ENCODE measurements around the gene SEMA5B.

The SEMA5B gene

GRCh38 chr3:123058505-123058904 lies 30.9 kb upstream of the SEMA5B start:
- no peak for DNase-seq (ENCODE audit: low read depth)

GRCh38 chr3:123055352-123055751 lies 27.8 kb upstream of the SEMA5B start:
- no peak for DNase-seq (ENCODE audit: low read depth)

GRCh38 chr3:123054931-123055330 lies 27.4 kb upstream of the SEMA5B start:
- DNase-seq (ENCODE audit: low read depth), result no peak

- DNase-seq (ENCODE audit: low read depth), result no peak
These were observed 26.7 kb upstream of the SEMA5B start for GRCh38 chr3:123054109-123054778.

GRCh38 chr3:123053107-123053506 lies 25.5 kb upstream of the SEMA5B start:
- no peak for DNase-seq (ENCODE audit: low read depth)

GRCh38 chr3:123050666-123051065 lies 23.1 kb upstream of the SEMA5B start:
- no peak for DNase-seq (ENCODE audit: low read depth)

- no peak for DNase-seq (ENCODE audit: low read depth)
These were observed 21.1 kb upstream of the SEMA5B start for GRCh38 chr3:123048480-123049237.

GRCh38 chr3:123047062-123047319 lies 19.4 kb upstream of the SEMA5B start:
- no peak for DNase-seq (ENCODE audit: low read depth)

- DNase-seq (ENCODE audit: low read depth), result no peak
These were observed 18.9 kb upstream of the SEMA5B start for GRCh38 chr3:123046262-123047061.

- no peak for DNase-seq (ENCODE audit: low read depth)
These were observed 17.6 kb upstream of the SEMA5B start for GRCh38 chr3:123044981-123045763.

GRCh38 chr3:123042413-123042812 lies 14.8 kb upstream of the SEMA5B start:
- DNase-seq (ENCODE audit: low read depth), result no peak

- DNase-seq (ENCODE audit: low read depth), result no peak
These were observed 11.6 kb upstream of the SEMA5B start for GRCh38 chr3:123039178-123039577.

- DNase-seq (ENCODE audit: low read depth), result no peak
These were observed 11.2 kb upstream of the SEMA5B start for GRCh38 chr3:123038751-123039150.

GRCh38 chr3:123037015-123037375 lies 9.4 kb upstream of the SEMA5B start:
- DNase-seq (ENCODE audit: low read depth), result no peak

GRCh38 chr3:123036352-123037014 lies 8.9 kb upstream of the SEMA5B start:
- DNase-seq (ENCODE audit: low read depth), result no peak

GRCh38 chr3:123034996-123035395 lies 7.4 kb upstream of the SEMA5B start:
- no peak for DNase-seq (ENCODE audit: low read depth)

- no peak for DNase-seq (ENCODE audit: low read depth)
These were observed 6.6 kb upstream of the SEMA5B start for GRCh38 chr3:123034120-123034519.

GRCh38 chr3:123032057-123032456 lies 4.5 kb upstream of the SEMA5B start:
- no peak for DNase-seq (ENCODE audit: low read depth)

- DNase-seq (ENCODE audit: low read depth), result no peak
These were observed 3.5 kb upstream of the SEMA5B start for GRCh38 chr3:123031051-123031450.

GRCh38 chr3:123028233-123028828 lies 768 bp upstream of the SEMA5B start:
- peak; percentile 14 for DNase-seq (ENCODE audit: low read depth)

GRCh38 chr3:123026565-123027291 lies 835 bp downstream of the SEMA5B start:
- DNase-seq (ENCODE audit: low read depth), result no peak
